Measurements from ENCODE around the gene WDR27. TPM values are rescaled to one million over a fixed set of nuclear protein-coding genes. Genes with fewer than 3 reads are reported as not detected.

WDR27 gene
- total and polyA plus RNA-seq, 11 donors, result 2.2 to 12.3 (median 5.7) TPM

- intact Hi-C loops (cut with DNase I), result loop anchor here in 2 of 10 donors (10.0 kb wide), 2 partner anchors 574 to 634 kb away; no protein-coding TSS in a partner anchor
- H3K4me3 ChIP-seq, result no peak overlapping the region
- H3K36me3 ChIP-seq, result no peaks in the 10 kb centered on the region
- H3K4me1 ChIP-seq, result peaks cover 0 to 4% (median 0%) of the 10 kb centered on the region in 12 donors
- peaks cover 0 to 6% (median under 1%) of the 10 kb centered on the region in 12 donors for H3K9me3 ChIP-seq
- no peaks in the 10 kb centered on the region for H3K27me3 ChIP-seq
- no peak overlapping the region for H3K27ac ChIP-seq
- ATAC-seq (no peak), DNase-seq (no peak)
- TF ChIP-seq POLR2A (IDR thresholded peaks at IDR 0.05) (no peak), CTCF (IDR thresholded peaks at IDR 0.05) (no peak)
- 97 to 100% (median 98%) methylated on average over 3 of the region's 3 CpGs for WGBS, 4 donors
Observed at GRCh38 chr6:169528755-169529154, 173.1 kb downstream of the WDR27 start.

DNA sequence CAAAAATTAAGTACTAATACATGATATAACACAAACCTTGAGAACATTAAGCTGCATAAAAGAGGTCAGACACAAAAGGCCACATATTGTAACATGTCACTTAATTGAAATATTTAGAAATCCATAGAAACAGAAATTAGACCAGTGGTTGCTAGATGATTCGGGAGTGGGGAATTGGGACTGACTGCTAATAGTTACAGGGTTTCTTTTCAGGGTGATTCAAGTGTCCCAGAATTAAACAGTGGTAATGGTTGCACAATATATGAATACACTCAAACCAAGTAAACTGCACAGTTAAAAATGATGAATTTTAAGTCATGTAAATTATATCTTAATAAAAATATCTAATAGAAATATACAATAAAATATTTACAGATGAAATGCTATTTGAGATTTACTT lies 174.5 kb downstream of the WDR27 start:
- DNase-seq (no peak), ATAC-seq (no peak)
- no peaks in the 10 kb centered on the region for H3K27me3 ChIP-seq
- H3K27ac ChIP-seq, result no peak overlapping the region
- H3K36me3 ChIP-seq, result no peaks in the 10 kb centered on the region
- 87 to 96% (median 94%) methylated on average over 1 of the region's 1 CpG for WGBS, 4 donors
- peaks cover 0 to 4% (median 0%) of the 10 kb centered on the region in 12 donors for H3K4me1 ChIP-seq
- TF ChIP-seq POLR2A (IDR thresholded peaks at IDR 0.05), result no peak
- TF ChIP-seq CTCF (IDR thresholded peaks at IDR 0.05), result no peak
- H3K9me3 ChIP-seq, result peaks cover 0 to under 1% (median 0%) of the 10 kb centered on the region in 12 donors
- intact Hi-C loops (cut with DNase I), result loop anchor here in 2 of 10 donors (10.0 kb wide), 2 partner anchors 573 to 633 kb away; no protein-coding TSS in a partner anchor
- H3K4me3 ChIP-seq, result no peak overlapping the region

DNA sequence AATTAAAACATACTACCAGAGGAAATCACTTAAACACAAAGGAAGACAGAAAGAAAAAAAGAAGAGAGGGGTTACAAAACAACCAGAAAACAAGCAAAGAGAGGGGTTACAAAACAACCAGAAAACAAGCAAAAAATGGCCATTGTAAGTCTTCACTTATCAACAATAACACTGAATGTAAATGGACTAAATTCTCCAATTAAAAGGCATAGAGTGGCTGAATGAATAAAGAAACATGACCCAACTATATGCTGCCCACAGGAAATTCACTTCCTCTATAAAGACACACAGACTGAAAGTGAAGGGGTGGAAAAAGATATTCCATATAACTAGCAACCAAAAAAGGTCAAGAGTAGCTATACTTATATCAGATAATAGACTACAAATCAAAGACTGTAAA lies 180.0 kb downstream of the WDR27 start:
- Histone ChIP-seq H3K27me3 (no peaks in the 10 kb centered on the region), H3K36me3 (no peaks in the 10 kb centered on the region), H3K9me3 (peaks cover 0 to 28% (median 9%) of the 10 kb centered on the region in 12 donors), H3K4me1 (no peaks in the 10 kb centered on the region), H3K4me3 (no peak overlapping the region), H3K27ac (no peak overlapping the region)
- DNase-seq (no peak), ATAC-seq (no peak)
- TF ChIP-seq POLR2A (IDR thresholded peaks at IDR 0.05) (no peak), CTCF (IDR thresholded peaks at IDR 0.05) (no peak)
- intact Hi-C loops (cut with DNase I), result loop anchor here in 6 of 10 donors (5.0 to 10.0 kb wide), 4 partner anchors 565 to 627 kb away; no protein-coding TSS in a partner anchor

GRCh38 chr6:169520104-169520503 lies 181.7 kb downstream of the WDR27 start:
- DNase-seq, result no peak
- H3K36me3 ChIP-seq, result no peaks in the 10 kb centered on the region
- no peaks in the 10 kb centered on the region for H3K27me3 ChIP-seq
- TF ChIP-seq CTCF (IDR thresholded peaks at IDR 0.05), result peak in 10 of 12 donors; percentile 15 to 64 (median 44)
- TF ChIP-seq POLR2A (IDR thresholded peaks at IDR 0.05), result no peak
- no peaks in the 10 kb centered on the region for H3K4me1 ChIP-seq
- no peak overlapping the region for H3K27ac ChIP-seq
- peaks cover 0 to 28% (median 9%) of the 10 kb centered on the region in 12 donors for H3K9me3 ChIP-seq
- no peak overlapping the region for H3K4me3 ChIP-seq
- 85 to 93% (median 91%) methylated on average over 2 of the region's 2 CpGs for WGBS, 4 donors
- intact Hi-C loops (cut with DNase I), result loop anchor here in 6 of 10 donors (5.0 to 10.0 kb wide), 4 partner anchors 563 to 625 kb away; no protein-coding TSS in a partner anchor
- ATAC-seq, result peak in 1 of 4 donors; percentile 47

Data from heart left ventricle (tissue), 16 donors.